Measurements from ENCODE around the gene ANO10. TPM values are rescaled to one million over a fixed set of nuclear protein-coding genes. Genes with fewer than 3 reads are reported as not detected.

The ANO10 gene
- total RNA-seq, 1 donor from 2014 or later = 32.8 TPM

GRCh38 chr3:43650345-43650744 lies 28.5 kb upstream of the ANO10 start:
- no peak overlapping the region for H3K27ac Mint-ChIP-seq (ENCODE audit: unreplicated experiment)

GRCh38 chr3:43649365-43649968 lies 27.7 kb upstream of the ANO10 start:
- Mint-ChIP-seq H3K27ac (ENCODE audit: unreplicated experiment) (no peak overlapping the region), H3K4me1 (ENCODE audit: unreplicated experiment) (no peaks in the 10 kb centered on the region), H3K27me3 (ENCODE audit: unreplicated experiment) (no peaks in the 10 kb centered on the region), H3K36me3 (ENCODE audit: unreplicated experiment) (peaks cover 2% of the 10 kb centered on the region), H3K4me3 (ENCODE audit: unreplicated experiment) (no peak overlapping the region), H3K9me3 (ENCODE audit: unreplicated experiment) (no peaks in the 10 kb centered on the region)
- no peak for TF ChIP-seq CTCF (IDR thresholded peaks at IDR 0.05)
- DNase-seq (ENCODE audit: extremely low spot score, unreplicated experiment) = no peak

More at GRCh38 chr3:43650345-43650744, 28.5 kb upstream of the ANO10 start:
- TF ChIP-seq CTCF (IDR thresholded peaks at IDR 0.05) = no peak
- H3K4me3 Mint-ChIP-seq (ENCODE audit: unreplicated experiment) = no peak overlapping the region
- peaks cover 2% of the 10 kb centered on the region for H3K36me3 Mint-ChIP-seq (ENCODE audit: unreplicated experiment)
- H3K27me3 Mint-ChIP-seq (ENCODE audit: unreplicated experiment) = no peaks in the 10 kb centered on the region
- H3K9me3 Mint-ChIP-seq (ENCODE audit: unreplicated experiment) = no peaks in the 10 kb centered on the region
- DNase-seq (ENCODE audit: extremely low spot score, unreplicated experiment) = no peak
- H3K4me1 Mint-ChIP-seq (ENCODE audit: unreplicated experiment) = no peaks in the 10 kb centered on the region

GRCh38 chr3:43648957-43649356 lies 27.1 kb upstream of the ANO10 start:
- H3K27ac Mint-ChIP-seq (ENCODE audit: unreplicated experiment) = no peak overlapping the region
- H3K4me1 Mint-ChIP-seq (ENCODE audit: unreplicated experiment) = no peaks in the 10 kb centered on the region
- DNase-seq (ENCODE audit: extremely low spot score, unreplicated experiment) = no peak
- no peak for TF ChIP-seq CTCF (IDR thresholded peaks at IDR 0.05)
- no peaks in the 10 kb centered on the region for H3K27me3 Mint-ChIP-seq (ENCODE audit: unreplicated experiment)
- no peak overlapping the region for H3K4me3 Mint-ChIP-seq (ENCODE audit: unreplicated experiment)
- peaks cover 2% of the 10 kb centered on the region for H3K36me3 Mint-ChIP-seq (ENCODE audit: unreplicated experiment)
- H3K9me3 Mint-ChIP-seq (ENCODE audit: unreplicated experiment) = no peaks in the 10 kb centered on the region

- no peak for TF ChIP-seq CTCF (IDR thresholded peaks at IDR 0.05)
- no peak overlapping the region for H3K27ac Mint-ChIP-seq (ENCODE audit: unreplicated experiment)
- H3K27me3 Mint-ChIP-seq (ENCODE audit: unreplicated experiment) = no peaks in the 10 kb centered on the region
- no peak overlapping the region for H3K4me3 Mint-ChIP-seq (ENCODE audit: unreplicated experiment)
- H3K36me3 Mint-ChIP-seq (ENCODE audit: unreplicated experiment) = peaks cover 2% of the 10 kb centered on the region
- no peak for DNase-seq (ENCODE audit: extremely low spot score, unreplicated experiment)
- no peaks in the 10 kb centered on the region for H3K9me3 Mint-ChIP-seq (ENCODE audit: unreplicated experiment)
- H3K4me1 Mint-ChIP-seq (ENCODE audit: unreplicated experiment) = no peaks in the 10 kb centered on the region
Observed at GRCh38 chr3:43647331-43648166, 25.7 kb upstream of the ANO10 start.

GRCh38 chr3:43644443-43644842 lies 22.6 kb upstream of the ANO10 start:
- H3K4me3 Mint-ChIP-seq (ENCODE audit: unreplicated experiment) = no peak overlapping the region
- no peak for TF ChIP-seq CTCF (IDR thresholded peaks at IDR 0.05)
- H3K27me3 Mint-ChIP-seq (ENCODE audit: unreplicated experiment) = no peaks in the 10 kb centered on the region
- H3K4me1 Mint-ChIP-seq (ENCODE audit: unreplicated experiment) = no peaks in the 10 kb centered on the region
- H3K36me3 Mint-ChIP-seq (ENCODE audit: unreplicated experiment) = peaks cover 2% of the 10 kb centered on the region
- H3K9me3 Mint-ChIP-seq (ENCODE audit: unreplicated experiment) = no peaks in the 10 kb centered on the region
- no peak overlapping the region for H3K27ac Mint-ChIP-seq (ENCODE audit: unreplicated experiment)
- DNase-seq (ENCODE audit: extremely low spot score, unreplicated experiment) = no peak
